ENCODE data around the gene PIP5KL1.
A peak's percentile ranks its signal among the peaks of the same experiment; 100 is the strongest.

The PIP5KL1 gene

DNA sequence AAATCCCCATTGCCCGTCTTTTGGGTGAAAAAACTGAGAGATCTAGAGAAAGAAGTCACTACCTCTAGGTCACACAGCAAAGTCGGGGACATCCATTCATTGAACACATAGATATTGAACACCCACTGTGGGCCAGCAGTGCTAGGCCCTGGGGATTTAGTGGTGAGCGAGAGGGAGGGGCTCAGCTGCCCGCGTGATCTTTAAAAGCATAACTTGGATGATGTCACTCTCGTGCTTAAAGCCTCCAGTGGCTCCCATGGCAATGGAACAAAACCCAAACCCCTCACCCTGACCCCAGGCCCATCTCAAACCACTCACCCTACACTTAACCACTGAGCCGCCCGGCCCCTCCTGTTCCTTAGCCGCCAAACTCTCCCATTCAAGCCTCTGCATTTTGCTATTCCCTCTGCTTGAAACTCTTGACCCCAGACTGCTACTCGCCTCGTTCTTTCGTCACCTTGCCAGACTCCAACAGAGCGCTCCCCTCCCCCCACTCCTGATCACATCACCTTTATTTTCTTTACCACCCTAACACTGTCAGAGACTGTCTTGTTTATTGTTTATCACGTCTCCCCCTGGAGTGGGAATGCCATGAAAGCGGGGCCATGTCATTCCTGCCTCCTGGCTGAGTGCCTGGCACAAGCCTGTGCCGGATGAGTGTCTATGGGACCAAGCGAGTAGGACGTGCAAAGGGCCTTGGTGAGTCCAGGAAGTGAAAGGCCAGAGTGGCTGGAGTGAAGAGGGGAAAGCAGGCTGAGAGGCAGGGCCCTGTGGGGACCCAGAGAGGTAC lies 710 bp upstream of the PIP5KL1 start:
- DNase-seq (ENCODE audit: low spot score), result no peak

DNA sequence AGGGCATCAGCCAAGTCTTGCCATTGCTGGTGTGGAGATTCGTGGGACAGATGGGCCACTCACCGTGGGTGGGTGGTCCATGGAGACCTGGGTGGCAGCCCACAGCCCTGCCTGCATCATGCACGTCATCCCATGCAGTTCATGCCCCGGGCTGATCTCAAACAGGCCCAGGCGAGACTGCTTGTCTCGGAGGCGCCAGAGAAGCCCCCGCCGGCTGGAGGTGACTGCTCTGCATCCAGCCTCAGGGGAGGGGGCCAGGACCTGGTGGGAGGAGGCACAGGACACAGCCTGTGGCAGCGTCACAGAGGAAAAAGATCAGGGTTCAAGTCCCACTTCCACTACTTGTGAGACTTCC lies 975 bp downstream of the PIP5KL1 start:
- DNase-seq (ENCODE audit: low spot score), result no peak

DNA sequence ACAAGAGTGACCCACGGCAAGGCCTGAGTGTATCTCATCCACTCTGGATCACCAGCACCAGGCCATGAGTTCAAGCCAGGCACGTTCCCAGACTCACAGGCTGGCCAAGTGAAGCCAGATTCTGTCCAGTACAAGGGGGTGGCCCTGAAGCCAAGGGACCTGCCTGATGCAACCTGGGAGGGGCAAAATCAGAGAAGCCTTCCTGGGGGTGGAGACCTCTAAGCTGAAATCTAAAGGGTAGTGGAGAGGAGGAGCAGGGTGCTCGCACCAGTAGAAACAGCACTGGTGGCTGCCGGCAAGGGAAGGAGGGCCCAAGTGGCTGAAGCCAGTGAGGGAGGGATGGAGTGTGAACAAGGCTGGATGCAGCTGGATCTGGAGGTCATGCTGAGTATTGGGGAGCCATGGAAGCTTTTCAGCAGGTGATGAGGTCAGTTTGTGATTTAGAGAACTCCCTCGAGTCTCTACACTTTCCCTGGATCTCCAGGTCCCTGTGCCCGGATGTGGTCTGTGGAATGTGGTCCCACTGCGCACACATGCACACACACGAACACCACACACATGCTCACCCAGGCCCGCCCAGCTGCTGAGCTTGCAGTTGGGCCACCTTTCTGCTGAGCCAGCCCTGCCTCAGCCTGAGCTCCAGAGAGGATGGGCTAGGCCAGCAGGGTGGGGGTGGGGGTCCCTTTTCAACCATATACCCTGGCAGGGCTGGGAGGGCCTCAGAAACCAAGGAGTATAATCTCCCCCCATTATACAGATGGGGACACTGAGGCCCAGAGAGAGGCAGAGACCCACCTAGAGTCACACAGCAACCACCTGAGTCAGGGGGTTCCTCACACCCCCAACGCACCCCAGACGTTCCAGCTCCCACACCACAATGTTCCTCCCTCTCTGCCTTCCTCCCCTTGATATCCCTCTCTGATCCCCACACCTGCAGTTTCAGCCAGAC lies 1.6 kb downstream of the PIP5KL1 start:
- no peak for DNase-seq (ENCODE audit: low spot score)

DNA sequence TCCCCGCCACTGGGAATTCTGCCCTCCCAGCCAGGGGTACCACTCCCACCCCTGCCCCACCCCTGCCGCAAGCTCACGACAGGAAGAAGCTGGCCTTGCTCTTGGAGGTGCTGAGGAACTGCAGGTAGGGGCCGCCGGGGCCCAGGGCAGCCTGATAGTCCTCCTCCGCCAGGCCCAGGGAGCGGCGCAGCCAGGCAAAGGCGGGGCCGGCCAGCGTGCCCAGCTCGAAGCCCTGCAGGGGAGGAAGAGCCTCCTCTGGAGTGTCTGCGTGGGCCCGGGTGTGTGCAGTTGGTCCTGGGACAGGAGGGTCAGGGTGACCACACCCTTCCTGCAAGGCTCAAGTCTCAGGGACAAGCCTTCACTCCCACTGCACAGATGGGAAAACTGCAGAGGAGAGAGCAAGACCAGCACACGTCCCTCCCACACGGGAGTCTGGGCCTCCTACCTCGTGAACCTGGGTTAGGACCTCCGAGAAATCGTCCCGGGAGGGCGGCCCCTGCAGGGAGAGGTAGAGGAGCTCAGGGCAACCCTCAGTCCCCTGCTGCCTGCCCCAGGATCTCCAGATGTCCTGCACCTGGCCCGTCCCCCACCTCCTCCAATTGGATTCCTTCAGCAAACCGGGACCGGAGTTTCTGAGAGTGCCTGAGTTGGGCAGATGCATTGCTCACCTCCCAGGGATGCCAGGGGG lies 2.4 kb downstream of the PIP5KL1 start:
- no peak for DNase-seq (ENCODE audit: low spot score)

DNA sequence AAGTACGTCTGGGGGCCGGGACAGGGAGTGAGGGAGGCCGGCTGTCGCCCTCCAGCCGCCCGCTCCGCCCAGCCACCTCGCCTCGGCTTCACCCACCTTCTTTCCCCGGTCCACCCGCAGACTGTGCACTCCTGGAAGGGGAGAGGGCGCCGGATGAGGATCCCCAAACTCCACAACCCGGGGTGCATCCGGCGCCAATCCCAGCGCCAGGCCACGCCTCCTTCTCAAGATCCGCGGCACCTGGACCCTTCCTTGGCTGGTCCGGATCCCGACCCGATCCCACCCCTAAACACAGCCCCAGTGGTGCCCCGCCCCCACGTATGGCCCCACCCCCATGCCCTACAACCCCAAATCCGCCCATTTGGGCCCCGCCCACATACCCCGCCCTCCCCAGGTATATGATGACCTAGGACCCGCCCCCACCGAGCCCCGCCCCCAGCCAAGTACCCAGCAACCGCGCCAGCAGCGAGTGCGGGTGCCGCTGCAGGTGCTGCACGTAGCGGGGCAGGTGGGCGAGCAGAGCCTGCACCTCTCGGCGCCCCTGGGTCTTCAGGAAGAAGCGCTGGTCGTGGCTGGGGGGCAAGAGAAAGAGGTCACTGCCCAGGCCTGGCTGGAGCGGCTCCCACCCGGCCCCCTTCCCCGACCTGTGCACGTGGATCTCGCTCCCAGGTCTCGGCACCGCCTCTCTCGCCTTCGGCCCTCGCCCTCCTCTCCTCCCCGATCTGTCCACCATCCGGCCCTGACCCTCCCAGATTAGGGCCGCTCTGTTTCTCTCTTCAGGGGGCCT lies 3.2 kb downstream of the PIP5KL1 start:
- DNase-seq (ENCODE audit: low spot score), result peak; percentile 80

DNA sequence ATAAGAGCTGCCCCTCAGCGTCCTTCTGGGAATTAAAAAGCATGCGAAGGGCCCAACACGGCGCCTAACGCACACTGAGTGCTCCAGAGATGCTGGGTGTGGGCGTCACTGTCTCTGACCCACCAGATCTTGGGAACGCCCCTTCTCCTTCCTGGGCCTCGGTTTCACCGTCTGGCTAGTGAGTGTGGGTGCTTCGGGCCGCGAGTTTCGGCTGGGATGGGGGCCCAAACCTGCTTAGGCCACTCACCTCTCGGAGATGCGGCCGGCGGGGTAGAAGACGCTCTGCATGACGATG lies 3.7 kb downstream of the PIP5KL1 start:
- no peak for DNase-seq (ENCODE audit: low spot score)

DNA sequence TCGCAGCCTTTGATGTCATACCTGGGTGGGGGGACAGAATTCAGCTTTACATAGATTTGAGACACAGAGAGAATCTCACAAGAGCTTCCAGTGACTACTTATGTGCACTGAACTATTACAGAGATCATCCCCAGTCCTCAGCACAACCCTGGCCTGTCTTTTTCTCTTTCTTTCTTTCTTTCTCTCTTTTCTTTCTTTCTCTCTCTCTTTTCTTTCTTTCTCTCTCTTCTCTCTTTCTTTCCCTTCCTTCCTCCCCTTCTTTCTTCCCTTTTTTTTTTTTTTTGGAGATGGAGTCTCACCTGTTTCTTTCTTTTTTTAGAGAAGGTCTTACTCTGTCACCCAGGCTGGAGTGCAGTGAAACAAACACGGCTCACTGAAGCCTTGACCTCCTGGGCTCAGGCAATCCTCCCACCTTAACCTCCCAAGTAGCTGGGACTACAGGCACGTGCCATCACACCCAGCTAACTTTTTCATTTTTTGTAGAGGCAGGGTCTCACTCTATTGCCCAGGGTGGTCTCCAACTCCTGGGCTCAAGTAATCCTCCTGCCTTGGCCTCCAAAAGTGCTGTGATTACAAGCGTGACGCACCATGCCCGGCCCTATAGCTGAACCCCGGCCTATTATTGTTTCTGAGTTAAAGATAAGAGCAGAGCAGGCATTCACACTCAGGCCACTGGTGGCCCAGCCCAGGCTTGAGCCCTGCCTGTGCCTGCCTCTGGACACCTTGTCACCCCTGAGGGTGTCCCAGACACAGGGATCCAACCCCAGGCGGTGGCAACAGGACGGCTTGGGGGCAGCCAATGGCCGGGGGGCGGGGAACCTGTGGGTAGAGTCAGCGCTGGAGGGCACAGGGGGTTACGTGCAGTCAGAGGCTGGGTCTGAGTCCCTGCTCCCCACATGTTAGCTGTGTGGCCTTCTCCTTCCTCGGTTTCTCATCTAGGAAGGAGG lies 4.3 kb downstream of the PIP5KL1 start:
- no peak for DNase-seq (ENCODE audit: low spot score)

DNA sequence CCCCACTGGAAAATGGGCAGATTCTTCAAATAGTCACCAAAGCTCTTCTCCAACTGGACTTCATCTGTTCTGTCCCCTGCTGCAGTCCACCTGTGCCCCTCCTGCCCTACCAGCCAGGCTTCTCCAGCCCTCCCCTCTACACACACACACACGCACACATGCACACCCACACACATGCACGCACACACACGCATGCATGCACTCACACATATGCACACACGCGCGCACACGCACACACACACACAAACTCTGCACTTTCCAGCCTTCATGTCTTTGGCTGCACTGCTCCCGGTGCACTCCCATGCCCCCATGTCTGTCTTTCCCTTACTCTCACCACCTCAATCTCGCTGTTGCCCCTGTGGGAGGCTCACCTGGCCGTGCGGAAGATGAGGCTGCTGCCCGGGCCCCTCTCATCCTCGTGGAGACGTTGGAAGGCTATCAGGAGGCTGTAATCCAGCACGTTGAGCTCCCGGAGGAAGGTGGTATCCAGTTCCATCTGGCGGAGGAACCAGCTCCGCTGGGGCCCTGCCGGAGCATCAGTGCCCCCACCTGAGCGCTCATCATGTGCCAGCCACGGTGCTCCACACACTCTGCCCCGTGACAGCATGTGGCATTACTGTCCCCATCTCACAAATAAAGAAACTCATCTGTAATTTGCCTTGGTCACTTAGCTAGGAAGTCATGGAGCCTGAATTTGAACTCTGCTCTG lies 5.7 kb downstream of the PIP5KL1 start:
- DNase-seq (ENCODE audit: low spot score), result no peak

DNA sequence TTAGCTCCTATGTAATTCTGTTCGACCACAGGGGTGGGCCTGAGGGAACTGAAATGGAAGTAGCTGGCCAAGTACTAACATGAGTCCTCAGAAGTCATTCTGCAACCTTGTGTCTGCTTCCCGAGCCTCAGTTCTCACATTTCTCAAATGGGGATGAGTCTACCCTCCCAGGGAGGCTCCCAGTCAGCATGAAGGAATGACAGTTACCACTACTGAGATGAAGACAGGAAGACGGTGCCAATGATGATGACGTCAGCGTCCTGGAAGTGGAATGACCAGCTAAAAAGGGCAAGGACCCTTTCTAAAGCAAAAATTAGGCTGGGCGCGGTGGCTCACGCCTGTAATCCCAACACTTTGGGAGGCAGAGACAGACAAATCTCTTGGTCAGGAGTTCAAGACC lies 6.8 kb downstream of the PIP5KL1 start:
- DNase-seq (ENCODE audit: low spot score), result no peak

DNA sequence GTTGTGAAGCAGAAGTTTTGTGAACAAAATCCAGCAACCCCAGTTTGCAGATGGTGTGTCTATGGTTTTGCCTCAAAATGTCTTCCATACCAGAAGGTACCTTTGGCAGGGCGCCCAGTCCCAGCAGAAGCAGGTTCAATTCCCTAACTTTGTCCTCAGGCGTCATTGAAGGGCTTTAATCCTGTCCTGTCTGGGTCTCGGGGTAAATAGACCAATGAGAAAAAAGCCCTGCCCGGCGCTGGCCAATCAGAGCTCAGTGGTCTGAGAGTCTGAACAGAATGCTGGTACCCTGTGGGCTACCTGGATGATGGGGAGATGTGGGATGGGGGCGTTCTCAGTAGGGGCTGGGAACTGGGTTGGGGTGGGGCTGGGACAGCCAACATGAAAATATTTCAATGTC lies 7.5 kb downstream of the PIP5KL1 start:
- no peak for DNase-seq (ENCODE audit: low spot score)

DNA sequence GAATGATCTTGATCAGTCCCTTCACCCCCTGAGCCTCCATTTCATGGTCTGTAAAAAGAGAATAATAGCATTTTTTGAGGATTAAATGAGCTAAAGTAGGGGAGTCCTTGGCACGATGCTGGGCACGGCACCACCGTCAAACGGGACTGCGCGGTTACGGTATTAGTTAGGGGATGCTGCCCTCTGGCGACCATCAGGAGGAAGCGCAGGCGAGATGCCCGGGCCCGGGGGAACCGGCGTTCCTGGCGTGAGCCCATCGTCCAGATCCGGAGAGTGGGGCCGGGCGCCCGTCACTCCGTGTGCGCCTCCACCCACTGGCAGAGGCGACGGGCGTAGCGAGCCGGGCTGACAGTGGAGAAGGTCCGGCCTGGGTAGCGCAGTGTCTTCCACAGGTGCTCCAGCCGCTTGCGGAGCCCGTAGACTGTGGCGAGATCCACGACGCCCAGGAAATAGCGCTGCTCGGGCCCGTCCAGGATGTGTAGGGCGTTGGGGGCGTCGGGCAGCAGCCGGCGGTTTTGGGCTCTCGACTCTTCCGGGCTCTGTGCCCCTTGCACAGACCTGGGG lies 8.9 kb downstream of the PIP5KL1 start:
- DNase-seq (ENCODE audit: low spot score), result peak; percentile 74

DNA sequence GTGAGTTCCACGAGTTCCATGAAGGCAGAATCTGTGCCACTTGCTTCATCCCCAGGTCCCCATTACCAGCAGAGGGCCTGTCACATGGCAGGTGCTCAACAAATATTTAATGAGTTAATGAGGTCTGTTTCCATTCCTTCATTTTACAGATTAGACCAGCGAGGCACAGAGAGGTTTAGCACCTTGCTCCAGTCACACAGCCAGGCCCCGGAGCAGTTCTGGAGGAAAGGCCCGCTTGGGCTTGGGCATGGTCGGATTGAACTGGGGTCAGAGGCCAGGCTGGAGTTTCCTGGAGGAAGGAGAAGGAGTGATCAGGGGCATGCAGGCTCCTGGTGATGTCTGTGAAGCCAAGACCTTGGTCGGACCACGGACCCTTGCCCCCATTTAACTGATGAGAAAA lies 9.8 kb downstream of the PIP5KL1 start:
- DNase-seq (ENCODE audit: low spot score), result no peak

DNA sequence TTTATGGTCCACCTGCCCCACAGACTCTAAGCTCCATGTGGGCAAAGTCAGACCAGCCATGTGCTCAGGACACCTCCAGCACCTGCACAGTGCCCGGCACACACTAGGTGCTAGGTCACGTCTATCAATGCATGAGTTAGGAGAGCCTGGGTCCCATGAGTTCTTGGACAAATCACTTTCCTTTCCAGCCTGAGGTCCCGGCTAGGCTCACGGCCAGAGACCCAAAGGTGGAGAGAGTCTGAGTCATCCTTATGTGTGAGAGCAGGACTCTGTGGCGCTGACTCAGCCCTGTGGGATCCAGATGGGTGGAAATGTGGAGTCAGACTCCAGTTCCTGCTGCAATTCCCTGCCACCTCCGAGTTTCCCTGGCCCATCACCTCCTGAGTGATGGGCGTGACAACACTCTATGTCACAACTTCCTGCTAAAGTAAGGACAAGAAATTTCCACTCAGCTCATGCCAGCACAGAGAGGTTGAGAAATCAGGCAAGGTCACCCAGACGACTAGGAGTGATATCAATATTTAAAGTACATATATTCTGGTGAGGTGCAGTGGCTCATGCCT lies 11.2 kb downstream of the PIP5KL1 start:
- no peak for DNase-seq (ENCODE audit: low spot score)

DNA sequence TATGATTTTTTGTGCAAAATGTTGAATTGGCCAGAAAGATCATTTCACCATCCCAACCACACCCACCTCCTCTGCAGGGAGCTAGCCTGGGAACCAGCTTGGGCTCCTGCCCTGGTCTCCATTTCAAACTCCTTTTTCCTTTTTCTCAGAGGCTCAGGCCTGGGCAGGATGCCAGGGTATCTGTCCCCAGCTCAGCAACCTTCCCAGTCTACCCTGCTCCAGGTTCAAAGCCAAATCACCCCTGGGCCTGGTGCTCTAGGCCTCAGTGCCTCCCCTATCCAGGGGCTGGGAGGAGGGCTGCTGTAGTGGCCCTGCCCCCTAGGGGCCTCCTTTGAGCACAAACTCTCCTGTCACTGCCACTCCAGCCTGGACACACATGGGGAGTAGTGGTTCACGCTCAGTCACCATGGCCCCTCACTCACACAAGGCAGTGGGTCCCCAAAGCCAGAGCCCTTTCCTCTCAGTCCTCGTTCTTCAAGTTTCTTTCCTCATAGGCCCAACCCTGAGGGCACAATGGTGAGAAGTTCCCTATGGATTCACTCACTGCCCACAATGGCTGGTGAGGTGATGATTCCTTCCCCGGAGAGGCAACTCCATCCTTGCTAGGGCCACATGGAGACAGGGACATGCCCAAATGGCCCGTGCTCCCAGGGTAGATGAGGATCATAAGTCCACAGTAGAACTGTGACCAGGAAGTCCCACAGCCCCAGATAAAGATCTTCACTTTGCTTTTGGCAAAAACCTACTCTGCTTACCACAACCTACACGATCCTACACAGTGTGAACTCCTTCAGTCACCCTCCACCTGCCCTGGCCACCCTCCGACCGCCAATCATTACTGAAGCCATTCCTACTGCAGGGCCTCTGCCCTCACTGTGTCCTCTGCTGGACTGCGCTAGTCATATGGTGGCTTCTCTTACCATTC lies 12.1 kb downstream of the PIP5KL1 start:
- DNase-seq (ENCODE audit: low spot score), result no peak

DNA sequence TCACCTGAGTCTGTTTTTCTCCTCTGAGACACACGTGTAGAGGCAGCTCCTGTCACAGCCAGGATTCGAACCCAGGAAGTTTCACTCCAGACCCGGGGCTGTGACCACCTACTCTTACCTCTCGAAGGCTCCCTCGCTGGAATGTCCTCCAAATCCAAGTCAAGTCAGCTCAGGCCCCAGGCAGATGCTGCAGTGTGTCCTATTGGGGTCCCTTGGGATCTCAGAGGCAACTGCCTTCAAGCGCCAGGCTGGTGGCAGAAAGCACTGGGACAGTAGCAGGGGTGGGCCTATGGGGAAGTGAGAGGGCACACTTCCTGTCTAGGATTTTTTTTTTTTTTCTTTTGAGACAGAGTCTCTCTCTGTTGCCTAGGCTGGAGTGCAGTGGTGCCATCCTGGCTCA lies 13.0 kb downstream of the PIP5KL1 start:
- no peak for DNase-seq (ENCODE audit: low spot score)

DNA sequence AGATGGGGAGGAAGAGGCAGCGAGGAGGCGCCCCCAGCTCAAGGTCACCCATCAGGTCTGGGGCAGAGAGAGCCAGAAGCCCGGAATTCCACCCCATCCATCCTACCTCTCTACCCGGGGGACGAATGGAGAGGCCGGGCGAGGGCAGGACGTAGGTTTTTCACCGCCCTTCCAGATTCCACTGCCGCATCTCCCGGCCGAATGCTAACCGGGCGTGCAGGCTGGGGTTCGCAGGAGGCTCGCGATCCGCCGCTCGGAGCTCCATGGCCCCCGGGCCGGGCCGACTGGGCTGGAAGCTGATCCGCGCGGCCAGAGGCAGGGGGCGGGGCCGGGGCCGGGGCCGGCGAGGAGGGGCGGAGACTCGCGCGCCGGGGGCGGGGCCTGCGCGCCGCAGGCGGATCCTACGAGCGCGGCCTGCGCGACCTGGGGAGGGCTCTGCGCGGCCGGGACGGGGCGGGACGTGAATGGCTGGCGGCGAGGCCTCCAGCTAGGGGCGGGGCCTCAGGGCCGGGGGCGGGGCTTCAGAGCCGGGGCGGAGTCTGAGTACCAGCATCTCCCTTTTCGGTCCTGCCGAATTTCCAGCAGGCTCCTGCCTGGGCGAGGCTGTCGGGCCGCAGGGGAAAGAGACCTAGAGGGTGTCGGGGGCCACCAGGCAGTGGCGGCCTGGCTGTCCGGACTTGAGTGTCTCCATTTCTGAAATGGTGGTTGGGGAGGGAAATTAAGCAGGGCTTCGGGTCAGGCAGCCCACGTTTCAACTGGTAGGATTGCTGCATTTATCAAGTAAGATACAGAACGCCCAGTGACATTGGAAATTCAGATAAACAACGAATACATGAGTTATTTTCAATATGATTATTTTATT lies 13.6 kb downstream of the PIP5KL1 start, which contains the start of gene ST6GALNAC4:
Gene ST6GALNAC4, minus strand, starts transcription at position 322 of the 862 bp plus-strand sequence. CDS start 622 bp downstream, outside the sequence.
- DNase-seq (ENCODE audit: low spot score), result peak; percentile 96

Measured in CD4-positive, alpha-beta T cell treated with Interleukin-6 at 100 ng/mL for 8 hours (primary cell).